Neural cell (in vitro differentiated cells): ENCODE results near the gene ZBTB40.

Source experiments
- CTCF ChIP-seq: fragments of 450-650 bp; IDR thresholded peaks from 2 replicates; pipeline ENCODE4 v1.5.1; 2014; ENCODE audit warnings: antibody characterized with exemption, mild to moderate bottlenecking, moderate library complexity; ENCODE audit not compliant: poor library complexity, severe bottlenecking
- EP300 ChIP-seq: fragments of 450-650 bp; conservative IDR thresholded peaks from 2 replicates; pipeline ENCODE4 v1.6.1; 2014; ENCODE audit warnings: antibody characterized with exemption, mild to moderate bottlenecking, moderate library complexity; ENCODE audit not compliant: poor library complexity, severe bottlenecking
- EZH2 ChIP-seq: fragments of 200-600, 300-800 bp; shearing (Covaris generic), sonication (generic); IDR thresholded peaks from 2 replicates; pipeline ENCODE4 v1.6.1; 2014; ENCODE audit warnings: antibody characterized with exemption, low read length, borderline replicate concordance, mild to moderate bottlenecking; ENCODE audit not compliant: insufficient read depth, poor library complexity, severe bottlenecking

DNA sequence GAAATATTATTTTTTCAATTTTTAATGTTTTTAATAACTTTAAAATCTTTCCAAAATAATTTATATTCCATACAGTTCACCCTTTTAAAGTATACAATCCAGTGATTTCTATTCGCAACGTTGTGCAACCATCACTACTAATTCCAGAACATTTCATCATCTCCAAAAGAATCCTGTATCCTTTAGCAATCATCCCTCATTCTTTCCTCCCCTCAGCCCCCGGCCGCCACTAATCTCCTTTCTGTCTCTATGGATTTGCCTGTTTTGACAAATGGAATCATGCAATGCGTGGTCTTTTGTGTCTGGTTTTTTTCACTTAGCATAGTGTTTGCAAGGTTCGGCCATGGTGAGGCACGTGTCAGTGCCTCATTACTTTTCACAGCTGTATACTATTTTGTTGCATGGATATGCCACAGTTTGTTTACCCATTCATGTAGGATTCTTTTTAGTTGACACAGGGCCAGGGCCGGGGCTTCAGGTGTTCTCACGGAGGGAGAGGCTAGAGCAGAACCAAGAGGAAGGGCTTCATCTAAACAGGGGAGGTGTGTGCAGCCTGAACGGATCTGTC lies 40.6 kb upstream of the ZBTB40 start:
- TF ChIP-seq CTCF (no peak), EP300 (no peak), EZH2 (no peak)
